ENCODE data around the gene SPATA24.
"Not testable (repeated sequence)": the region's sequence is repeated elsewhere in the genome, so short reads cannot be mapped to it uniquely, and the experiment has no call there.

- TF ChIP-seq CTCF, POLR2A (IDR thresholded peaks at IDR 0.05): not testable (repeated sequence)
Measured at GRCh38 chr5:139440416-139440815, 36.5 kb upstream of the SPATA24 start.
